Neural progenitor cell (in vitro differentiated cells): ENCODE data around the gene INSR. TPM values are rescaled to one million over a fixed set of nuclear protein-coding genes. Genes with fewer than 3 reads are reported as not detected.
A peak's percentile ranks its signal among the peaks of the same experiment; 100 is the strongest.

Source experiments
- DNase-seq: peaks from one replicate; pipeline ENCODE4 v3.0.0-alpha.2; 2016; ENCODE audit warnings: low spot score
- H2AFZ ChIP-seq: fragments of 200-600 bp; sonication (generic); replicated peaks from 2 replicates; pipeline ENCODE4 v1.6.1; 2016; ENCODE audit warnings: antibody characterized with exemption
- H3F3A ChIP-seq: fragments of 200-600 bp; sonication (generic); 2 replicates; pipeline ENCODE4 v1.6.1; 2016; ENCODE audit warnings: antibody characterized with exemption, low read depth
- H3K27ac ChIP-seq: fragments of 200-600 bp; sonication (generic); 2 replicates; pipeline ENCODE4 v1.5.1; 2016; ENCODE audit warnings: mild to moderate bottlenecking
- H3K27me3 ChIP-seq: fragments of 200-600 bp; sonication (generic); 2 replicates; pipeline ENCODE4 v1.6.1; 2016; ENCODE audit warnings: mild to moderate bottlenecking, moderate library complexity
- H3K36me3 ChIP-seq: fragments of 200-600 bp; sonication (generic); 2 replicates; pipeline ENCODE4 v1.5.1; 2016
- H3K4me1 ChIP-seq: fragments of 200-600 bp; sonication (generic); 2 replicates; pipeline ENCODE4 v1.6.1; 2016; ENCODE audit warnings: mixed run types
- H3K4me2 ChIP-seq: fragments of 200-600 bp; sonication (generic); 2 replicates; pipeline ENCODE4 v1.6.1; 2016
- H3K4me3 ChIP-seq: fragments of 200-600 bp; sonication (generic); 2 replicates; pipeline ENCODE4 v1.5.1; 2016
- H3K79me2 ChIP-seq: fragments of 200-600 bp; sonication (generic); 2 replicates; pipeline ENCODE4 v1.6.1; 2016; ENCODE audit warnings: low read depth
- H3K9ac ChIP-seq: fragments of 200-600 bp; sonication (generic); 2 replicates; pipeline ENCODE4 v1.6.1; 2016
- H3K9me3 ChIP-seq: fragments of 200-600 bp; sonication (generic); 2 replicates; pipeline ENCODE4 v1.5.1; 2016; ENCODE audit warnings: low read depth
- H4K20me1 ChIP-seq: fragments of 200-600 bp; sonication (generic); 2 replicates; pipeline ENCODE4 v1.6.1; 2016; ENCODE audit warnings: low read depth
- H3K27ac Mint-ChIP-seq: 3 replicates; pipeline ENCODE4 v1.8.0; 2021; ENCODE audit warnings: mixed read lengths
- H3K27me3 Mint-ChIP-seq: 2 replicates; pipeline ENCODE4 v1.8.0; 2022; ENCODE audit warnings: low read depth, mild to moderate bottlenecking, inconsistent platforms, moderate library complexity, mixed read lengths; ENCODE audit not compliant: insufficient read depth
- H3K36me3 Mint-ChIP-seq: 3 replicates; pipeline ENCODE4 v1.8.0; 2021; ENCODE audit warnings: mixed read lengths
- H3K4me1 Mint-ChIP-seq: 3 replicates; pipeline ENCODE4 v1.8.0; 2021; ENCODE audit warnings: mixed read lengths
- H3K4me3 Mint-ChIP-seq: 3 replicates; pipeline ENCODE4 v1.8.0; 2021; ENCODE audit warnings: mild to moderate bottlenecking, moderate library complexity, mixed read lengths
- H3K9me3 Mint-ChIP-seq: 3 replicates; pipeline ENCODE4 v1.8.0; 2020; ENCODE audit warnings: mixed read lengths
- EZH2 ChIP-seq: fragments of 200-600 bp; sonication (generic); IDR thresholded peaks from 2 replicates; pipeline ENCODE4 v1.6.1; 2017; ENCODE audit warnings: antibody characterized with exemption, mild to moderate bottlenecking, moderate library complexity
- EZH2phosphoT487 ChIP-seq: fragments of 200-600 bp; sonication (generic); IDR thresholded peaks from 2 replicates; pipeline ENCODE4 v1.6.1; 2017; ENCODE audit warnings: antibody characterized with exemption
- total RNA-seq: library from RNA; depleted of rRNA; stranded (reverse); fragments of >200 nt; gene quantifications from 2 replicates; pipeline ENCODE4 v1.2.3, GENCODE V29; 2015; ENCODE audit warnings: low replicate concordance
- TF ChIP-seq, protein P1 (sequence below): fragments of 200-600 bp; sonication (generic); IDR thresholded peaks from 2 replicates; pipeline ENCODE4 v1.5.1; 2017; ENCODE audit warnings: antibody characterized with exemption, mild to moderate bottlenecking

INSR gene
- total RNA-seq, 1 donor from 2014 or later, result 20.8 TPM

DNA sequence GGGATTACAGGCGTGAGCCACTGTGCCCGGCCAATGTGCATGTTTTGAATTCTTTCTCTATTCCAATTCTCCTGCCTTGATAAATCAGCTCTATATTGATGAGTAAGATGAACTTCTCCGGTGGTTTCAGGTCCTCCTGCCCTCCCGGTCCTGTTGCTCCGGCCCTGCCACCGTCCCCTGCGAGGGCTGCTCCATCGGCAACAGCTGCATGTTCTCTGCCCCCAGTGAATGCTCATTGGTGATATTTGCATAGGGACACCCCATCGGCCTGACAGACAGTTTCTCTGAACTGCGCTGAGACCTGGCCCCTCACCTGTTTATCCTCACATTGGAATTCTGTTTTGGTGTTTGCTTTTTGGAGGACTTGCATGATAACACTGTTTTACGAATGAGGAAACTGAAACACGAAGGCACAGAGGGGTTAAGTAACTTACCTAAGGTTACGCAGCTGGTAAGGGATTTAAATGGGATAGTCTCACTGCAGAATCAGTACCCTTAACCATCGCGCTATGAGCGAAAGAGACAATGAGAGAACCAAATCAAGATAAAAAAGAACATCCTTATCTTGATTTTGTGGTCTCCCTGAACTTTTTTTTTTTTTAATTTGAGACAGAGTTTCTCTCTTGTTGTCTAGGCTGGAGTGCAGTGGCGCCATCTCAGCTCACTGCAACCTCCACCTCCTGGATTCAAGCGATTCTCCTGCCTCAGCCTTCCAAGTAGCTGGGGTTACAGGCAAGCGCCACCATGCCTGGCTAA is 192.5 kb downstream of the INSR start:
- Mint-ChIP-seq H3K27me3 (peaks cover 9% of the 10 kb centered on the region), H3K4me3 (peak overlapping the region; percentile 61), H3K27ac (no peak overlapping the region), H3K9me3 (peaks cover 14% of the 10 kb centered on the region), H3K4me1 (peaks cover 8% of the 10 kb centered on the region), H3K36me3 (peaks cover 11% of the 10 kb centered on the region)
- Histone ChIP-seq H3F3A (peaks cover 21% of the 10 kb centered on the region), H3K79me2 (no peaks in the 10 kb centered on the region), H3K27ac (no peak overlapping the region), H3K9ac (no peak overlapping the region), H3K4me2 (no peak overlapping the region), H4K20me1 (no peaks in the 10 kb centered on the region), H3K4me1 (no peaks in the 10 kb centered on the region), H3K9me3 (no peaks in the 10 kb centered on the region), H3K4me3 (no peak overlapping the region), H2AFZ (no peak overlapping the region), H3K27me3 (no peaks in the 10 kb centered on the region), H3K36me3 (no peaks in the 10 kb centered on the region)
- no peak for TF ChIP-seq EZH2phosphoT487
- no peak for TF ChIP-seq EZH2
- TF ChIP-seq, protein P1, sequence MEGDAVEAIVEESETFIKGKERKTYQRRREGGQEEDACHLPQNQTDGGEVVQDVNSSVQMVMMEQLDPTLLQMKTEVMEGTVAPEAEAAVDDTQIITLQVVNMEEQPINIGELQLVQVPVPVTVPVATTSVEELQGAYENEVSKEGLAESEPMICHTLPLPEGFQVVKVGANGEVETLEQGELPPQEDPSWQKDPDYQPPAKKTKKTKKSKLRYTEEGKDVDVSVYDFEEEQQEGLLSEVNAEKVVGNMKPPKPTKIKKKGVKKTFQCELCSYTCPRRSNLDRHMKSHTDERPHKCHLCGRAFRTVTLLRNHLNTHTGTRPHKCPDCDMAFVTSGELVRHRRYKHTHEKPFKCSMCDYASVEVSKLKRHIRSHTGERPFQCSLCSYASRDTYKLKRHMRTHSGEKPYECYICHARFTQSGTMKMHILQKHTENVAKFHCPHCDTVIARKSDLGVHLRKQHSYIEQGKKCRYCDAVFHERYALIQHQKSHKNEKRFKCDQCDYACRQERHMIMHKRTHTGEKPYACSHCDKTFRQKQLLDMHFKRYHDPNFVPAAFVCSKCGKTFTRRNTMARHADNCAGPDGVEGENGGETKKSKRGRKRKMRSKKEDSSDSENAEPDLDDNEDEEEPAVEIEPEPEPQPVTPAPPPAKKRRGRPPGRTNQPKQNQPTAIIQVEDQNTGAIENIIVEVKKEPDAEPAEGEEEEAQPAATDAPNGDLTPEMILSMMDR, result no peak
- no peak for DNase-seq

DNA sequence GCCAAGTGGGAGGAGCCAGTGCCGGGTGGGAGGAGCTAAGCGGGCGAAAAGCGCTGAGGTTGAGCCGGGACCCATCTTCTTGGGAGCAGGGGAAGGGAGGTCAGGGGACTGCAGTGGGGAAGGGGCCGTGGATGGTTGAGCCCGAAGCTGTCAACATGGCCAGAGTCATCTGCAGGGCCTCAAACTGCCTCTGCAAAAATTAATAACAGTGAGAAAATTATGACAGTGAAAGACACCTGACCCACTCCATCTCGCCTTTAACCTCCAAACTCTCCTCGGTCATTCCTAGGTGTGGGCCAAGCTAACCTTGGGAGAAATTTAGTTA is 194.7 kb downstream of the INSR start:
- Histone ChIP-seq H3K27ac (no peak overlapping the region), H4K20me1 (no peaks in the 10 kb centered on the region), H2AFZ (peak overlapping the region; percentile 27), H3K9ac (no peak overlapping the region), H3F3A (peaks cover 21% of the 10 kb centered on the region), H3K36me3 (no peaks in the 10 kb centered on the region), H3K4me3 (peak overlapping the region; percentile 69), H3K4me2 (peak overlapping the region; percentile 76), H3K27me3 (no peaks in the 10 kb centered on the region), H3K4me1 (no peaks in the 10 kb centered on the region), H3K79me2 (no peaks in the 10 kb centered on the region), H3K9me3 (no peaks in the 10 kb centered on the region)
- Mint-ChIP-seq H3K9me3 (peaks cover 31% of the 10 kb centered on the region), H3K27me3 (peaks cover 9% of the 10 kb centered on the region), H3K4me3 (peak overlapping the region; percentile 86), H3K36me3 (peaks cover 24% of the 10 kb centered on the region), H3K4me1 (peaks cover 8% of the 10 kb centered on the region), H3K27ac (peak overlapping the region; percentile 86)
- no peak for TF ChIP-seq EZH2
- TF ChIP-seq EZH2phosphoT487, result no peak
- DNase-seq, result no peak

DNA sequence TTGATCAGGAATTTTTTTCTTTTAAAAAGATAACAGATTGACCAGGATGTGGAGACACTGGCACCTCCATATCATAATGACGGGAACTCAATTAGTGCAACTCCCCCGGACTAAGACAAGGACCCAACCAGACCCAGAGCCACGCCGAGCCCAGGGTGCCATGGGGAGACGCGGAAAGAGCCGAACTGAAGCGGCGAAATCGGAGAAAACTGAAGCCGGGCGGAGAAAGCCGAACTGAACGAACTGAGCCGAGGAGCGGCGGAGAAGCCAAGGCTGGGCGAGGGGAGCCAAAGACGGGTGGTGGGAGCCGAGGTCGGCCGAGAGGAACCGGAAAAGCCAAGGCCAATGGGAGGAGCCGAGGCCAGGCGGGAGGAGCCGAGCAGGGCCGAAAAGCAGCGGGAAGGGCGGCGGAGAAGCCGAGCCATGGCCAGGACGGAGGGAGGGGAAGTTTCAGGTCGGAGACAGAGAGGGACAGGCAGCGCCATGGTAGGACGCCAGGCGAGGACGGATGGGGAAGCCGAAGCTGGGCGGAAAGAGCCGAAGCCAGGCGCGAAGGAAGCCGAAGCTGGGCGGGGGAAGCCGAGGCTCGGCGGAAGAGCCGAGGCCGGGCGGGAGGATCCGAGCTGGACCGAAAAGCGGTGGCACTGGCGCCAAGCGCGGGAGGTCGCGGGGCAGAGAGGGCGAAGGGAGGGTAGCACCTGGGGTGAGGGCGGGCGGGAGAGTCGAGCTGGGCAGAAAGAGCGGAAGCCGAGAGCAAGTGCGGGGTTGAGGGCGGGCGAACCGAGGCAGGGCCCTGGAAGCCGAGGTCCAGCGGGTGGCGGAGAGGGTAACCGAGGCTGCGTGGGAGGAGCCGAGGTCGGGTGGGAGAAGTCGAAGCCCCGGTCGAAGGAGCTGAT is 195.3 kb downstream of the INSR start:
- H2AFZ ChIP-seq, result peak overlapping the region; percentile 83
- no peaks in the 10 kb centered on the region for H3K79me2 ChIP-seq
- H4K20me1 ChIP-seq, result no peaks in the 10 kb centered on the region
- Mint-ChIP-seq H3K36me3 (peaks cover 25% of the 10 kb centered on the region), H3K4me1 (peaks cover 8% of the 10 kb centered on the region), H3K9me3 (peaks cover 33% of the 10 kb centered on the region), H3K27me3 (peaks cover 9% of the 10 kb centered on the region), H3K4me3 (peak overlapping the region; percentile 86), H3K27ac (peak overlapping the region; percentile 86)
- peak overlapping the region; percentile 76 for H3K4me2 ChIP-seq
- H3K27me3 ChIP-seq, result no peaks in the 10 kb centered on the region
- H3K9ac ChIP-seq, result peak overlapping the region; percentile 78
- no peaks in the 10 kb centered on the region for H3K4me1 ChIP-seq
- H3K36me3 ChIP-seq, result no peaks in the 10 kb centered on the region
- H3F3A ChIP-seq, result peaks cover 21% of the 10 kb centered on the region
- peak overlapping the region; percentile 69 for H3K4me3 ChIP-seq
- TF ChIP-seq EZH2phosphoT487, result no peak
- no peak for TF ChIP-seq EZH2
- TF ChIP-seq, protein P1, result no peak
- peak; percentile 96 for DNase-seq
- H3K27ac ChIP-seq, result peak overlapping the region; percentile 91
- no peaks in the 10 kb centered on the region for H3K9me3 ChIP-seq
